HTR-8/SVneo (cell line): ENCODE measurements around the gene NUS1.
"Not testable (repeated sequence)": the region's sequence is repeated elsewhere in the genome, so short reads cannot be mapped to it uniquely, and the experiment has no call there.

Experiments used
- DNase-seq: peaks from one replicate; pipeline ENCODE4 v3.0.0; 2011; ENCODE audit warnings: low spot score, mixed read lengths; ENCODE audit not compliant: insufficient read length
- FAIRE-seq: peaks from 2 replicates; lab custom pipeline; 2011; peaks lifted over from hg19 to GRCh38; lab: Jason Lieb, UNC

NUS1 gene

DNA sequence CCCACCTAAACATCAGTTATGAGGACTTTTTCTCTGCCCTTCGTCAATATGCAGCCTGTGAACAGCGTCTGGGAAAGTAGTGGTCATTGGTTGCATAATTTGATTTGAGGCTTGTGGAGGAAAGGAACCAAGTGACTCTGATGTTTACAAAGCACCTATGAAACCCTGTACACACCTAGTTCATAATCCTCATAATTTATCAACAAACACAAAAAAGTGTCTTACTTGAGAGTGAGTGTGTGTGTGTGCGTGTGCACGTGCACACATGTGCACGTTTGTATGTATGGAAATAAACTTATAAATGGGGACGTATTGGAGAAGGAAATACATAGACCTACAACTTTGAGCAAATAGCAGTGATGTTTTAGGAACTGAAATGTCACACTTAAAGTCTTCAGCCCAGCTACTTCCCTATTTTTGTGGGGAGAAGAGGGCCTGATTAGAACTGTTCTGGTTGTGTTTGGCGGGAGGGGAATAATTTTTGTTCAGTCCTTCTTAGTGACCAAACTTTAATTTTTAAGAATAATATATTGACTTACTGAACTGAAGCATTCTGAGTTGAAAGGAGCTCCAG lies 31.8 kb downstream of the NUS1 start:
- DNase-seq, FAIRE-seq: not testable (repeated sequence)

DNA sequence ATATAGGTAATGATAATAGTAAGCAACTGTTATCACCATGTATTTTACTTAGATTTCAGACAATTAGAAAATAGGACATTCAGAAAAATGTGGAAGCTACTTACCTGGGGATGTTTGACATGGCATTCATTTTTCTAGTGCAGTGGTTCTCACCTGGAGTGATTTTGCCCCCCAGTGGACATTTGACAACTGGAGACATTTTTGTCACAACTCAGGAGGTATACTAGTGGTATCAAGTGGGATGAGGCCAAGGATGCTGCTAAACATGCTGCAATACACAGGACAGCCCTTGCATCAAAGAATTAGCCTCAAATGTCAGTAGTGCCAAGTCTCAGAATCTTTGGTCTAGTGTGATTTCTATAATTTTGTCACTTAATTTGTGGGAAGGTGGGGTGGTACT lies 36.1 kb downstream of the NUS1 start:
- DNase-seq: no peak
- no peak for FAIRE-seq

DNA sequence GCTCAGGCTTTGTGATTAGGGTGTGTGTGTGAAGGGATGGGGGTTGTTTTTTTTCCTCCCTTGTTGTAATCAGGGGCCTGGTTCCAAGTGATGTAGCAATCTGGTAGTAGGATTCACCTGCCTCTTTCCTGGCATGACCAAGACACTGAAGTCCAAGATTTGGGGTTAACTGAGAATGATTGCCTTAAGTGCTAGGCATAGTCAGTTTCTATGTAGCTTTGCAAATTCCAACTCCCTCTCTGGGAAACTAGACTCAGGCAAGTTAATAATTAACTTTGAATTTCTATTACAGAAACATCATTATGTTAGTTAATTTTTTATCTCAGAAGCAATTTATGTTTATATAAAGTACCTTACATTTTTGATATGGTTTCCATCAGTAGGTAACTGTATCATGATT lies 43.6 kb downstream of the NUS1 start:
- no peak for DNase-seq
- FAIRE-seq: no peak

DNA sequence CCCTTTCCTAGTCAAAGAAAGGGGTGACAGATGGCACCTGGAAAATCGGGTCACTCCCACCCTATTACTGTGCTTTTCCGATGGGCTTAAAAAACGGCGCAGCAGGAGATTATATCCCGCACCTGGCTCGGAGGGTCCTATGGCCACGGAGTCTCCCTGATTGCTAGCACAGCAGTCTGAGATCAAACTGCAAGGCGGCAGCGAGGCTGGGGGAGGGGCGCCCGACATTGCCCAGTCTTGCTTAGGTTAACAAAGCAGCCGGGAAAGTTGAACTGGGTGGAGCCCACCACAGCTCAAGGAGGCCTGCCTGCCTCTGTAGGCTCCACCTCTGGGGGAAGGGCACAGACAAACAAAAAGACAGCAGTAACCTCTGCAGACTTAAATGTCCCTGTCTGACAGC lies 46.3 kb downstream of the NUS1 start:
- FAIRE-seq, DNase-seq: not testable (repeated sequence)

DNA sequence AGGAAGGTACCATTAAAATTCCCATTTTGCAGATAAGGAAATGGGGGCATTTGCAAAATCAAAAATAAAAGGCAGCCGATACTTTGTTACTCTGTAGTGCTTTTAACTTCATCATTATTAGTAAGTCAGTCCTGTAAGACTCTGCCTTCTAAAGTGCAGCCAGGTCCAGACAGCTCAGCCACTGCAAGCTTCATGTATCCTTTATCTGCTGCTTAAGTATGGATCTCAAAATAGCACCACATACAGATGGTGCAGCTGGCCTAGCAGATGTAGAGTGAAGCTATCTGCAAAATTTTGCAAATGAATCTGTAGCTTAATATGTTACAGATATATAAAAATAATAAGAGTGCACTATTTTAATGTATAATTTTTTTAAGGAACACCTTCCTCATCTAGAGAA lies 53.4 kb downstream of the NUS1 start:
- DNase-seq (no peak), FAIRE-seq (no peak)

DNA sequence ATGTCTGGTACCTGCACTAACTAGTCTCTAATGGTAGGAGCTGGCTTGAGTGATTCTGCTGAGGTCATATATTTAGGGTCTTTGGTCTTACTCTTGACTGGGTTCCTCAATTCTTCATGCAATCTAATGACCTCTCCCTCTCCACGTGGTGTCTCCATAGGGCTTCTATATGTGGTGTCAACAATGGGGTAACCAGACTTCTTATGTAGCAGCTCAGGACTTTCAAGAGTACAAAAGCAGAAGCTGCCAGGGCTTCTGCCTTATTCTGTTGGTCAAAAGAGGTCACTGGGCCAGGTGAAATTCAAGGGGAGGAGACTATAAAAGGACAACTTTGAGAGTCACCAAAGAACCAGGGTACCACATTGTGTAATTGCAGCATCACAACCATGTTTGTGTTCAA lies 54.3 kb downstream of the NUS1 start:
- FAIRE-seq: no peak
- no peak for DNase-seq

DNA sequence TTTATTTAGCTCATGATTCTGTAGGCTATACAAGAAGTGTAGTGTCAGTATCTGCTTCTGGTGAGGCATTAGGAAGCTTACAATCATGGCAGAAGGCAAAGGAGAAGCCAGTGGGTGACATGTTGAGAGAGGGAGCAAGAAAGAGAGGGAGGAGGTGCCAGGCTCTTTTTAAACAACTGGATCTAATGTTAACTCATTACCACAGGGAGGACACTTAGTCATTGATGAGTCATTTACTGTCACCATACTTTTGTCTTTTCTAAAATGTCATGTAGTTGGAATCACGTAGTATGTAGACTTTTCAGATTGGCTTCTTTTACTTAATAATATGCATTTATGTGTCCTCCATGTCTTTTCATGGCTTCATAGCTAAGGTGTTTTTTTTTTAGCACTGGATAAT lies 58.1 kb downstream of the NUS1 start:
- FAIRE-seq: no peak
- DNase-seq: no peak

DNA sequence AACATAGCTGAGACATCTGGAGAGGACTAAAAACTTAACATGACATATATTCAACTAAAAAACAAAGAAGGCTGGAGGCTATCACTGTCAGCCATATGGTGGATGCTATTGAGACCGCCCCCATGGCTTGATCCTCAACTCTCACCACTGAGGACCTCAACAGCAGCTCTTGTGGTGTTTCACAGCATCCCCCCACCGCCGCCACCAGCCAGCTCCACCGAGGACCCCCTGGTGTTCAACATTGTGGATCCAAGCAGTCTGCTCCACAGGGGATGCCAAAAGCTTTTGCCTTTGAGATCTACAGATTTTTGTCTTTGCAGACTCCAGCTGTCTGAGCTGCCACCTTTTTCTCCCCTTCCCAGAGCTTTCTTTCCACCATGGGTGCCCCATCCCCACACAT lies 64.6 kb downstream of the NUS1 start:
- DNase-seq (no peak), FAIRE-seq (no peak)

DNA sequence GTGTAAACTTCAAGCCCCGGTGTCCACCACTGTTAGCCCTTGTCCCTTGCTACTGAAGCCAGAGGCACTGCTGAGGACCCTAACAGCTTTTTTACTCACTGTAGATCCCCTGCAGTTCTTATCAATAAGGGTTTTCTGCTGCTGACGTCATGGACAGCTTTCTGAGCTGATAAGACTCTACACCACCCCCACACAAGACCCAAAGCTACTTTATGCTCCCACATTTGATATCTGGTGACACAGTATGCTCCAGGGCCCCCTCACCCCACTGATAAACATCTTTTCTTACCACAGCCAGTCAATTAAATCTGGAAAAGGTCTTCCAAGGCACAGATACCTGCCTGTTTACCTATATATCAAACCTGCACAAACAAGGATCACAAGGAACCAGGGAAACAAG lies 65.3 kb downstream of the NUS1 start:
- DNase-seq: no peak

DNA sequence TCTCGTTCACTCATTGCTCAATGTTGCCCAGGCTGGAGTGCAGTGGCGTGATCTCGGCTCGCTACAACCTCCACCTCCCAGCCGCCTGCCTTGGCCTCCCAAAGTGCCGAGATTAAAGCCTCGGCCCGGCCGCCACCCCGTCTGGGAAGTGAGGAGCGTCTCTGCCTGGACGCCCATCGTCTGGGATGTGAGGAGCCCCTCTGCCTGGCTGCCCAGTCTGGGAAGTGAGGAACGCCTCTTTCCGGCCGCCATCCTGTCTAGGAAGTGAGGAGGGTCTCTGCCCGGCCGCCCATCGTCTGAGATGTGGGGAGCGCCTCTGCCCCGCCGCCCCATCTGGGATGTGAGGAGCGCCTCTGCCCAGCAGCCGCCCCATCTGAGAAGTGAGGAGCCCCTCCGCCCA lies 75.4 kb downstream of the NUS1 start:
- DNase-seq, FAIRE-seq: not testable (repeated sequence)

More for the DNA sequence above, 65.3 kb downstream of the NUS1 start:
- FAIRE-seq: no peak
